ENCODE results near the gene ARHGAP26. TPM values are rescaled to one million over a fixed set of nuclear protein-coding genes. Genes with fewer than 3 reads are reported as not detected.
"Not testable (repeated sequence)": the region's sequence is repeated elsewhere in the genome, so short reads cannot be mapped to it uniquely, and the experiment has no call there.

The ARHGAP26 gene
- total RNA-seq, 5 donors from 2014 or later (not counting 1 experiment from before 2014, with no cell fraction given), result 22.8 to 49.3 (median 28.3) TPM

DNA sequence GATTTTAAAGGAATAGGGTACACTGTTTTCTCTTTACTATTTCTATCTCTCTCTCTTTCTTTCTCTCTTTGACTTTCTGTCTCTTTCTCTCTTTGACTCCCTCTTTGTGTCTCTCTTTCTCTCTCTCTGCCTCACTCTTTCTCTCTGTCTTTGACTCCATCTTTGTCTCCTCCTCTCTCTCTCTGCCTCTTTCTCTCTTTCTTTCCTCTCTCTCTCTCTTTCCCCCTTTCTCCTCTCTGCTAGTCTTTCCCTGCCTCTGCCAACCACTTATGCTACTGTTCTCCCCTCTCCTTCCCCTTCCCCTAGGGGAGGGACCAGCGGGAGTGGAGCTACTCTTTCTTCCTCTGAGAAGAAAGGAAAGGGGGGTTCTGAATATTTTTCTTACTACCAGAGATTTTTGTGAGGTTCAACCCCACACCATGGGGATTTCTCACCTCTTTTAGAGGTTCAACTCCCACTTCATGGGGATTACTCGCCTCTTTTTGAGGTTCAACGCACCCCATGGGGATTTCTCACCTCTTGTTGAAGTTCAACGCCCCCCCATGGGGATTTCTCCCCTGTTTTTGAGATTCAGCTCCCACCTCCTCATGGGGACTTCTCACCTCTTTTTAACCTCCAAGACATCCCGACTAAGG lies 323.4 kb downstream of the ARHGAP26 start:
- no peak overlapping the region for H3K27ac ChIP-seq (ENCODE audit: low read length)

DNA sequence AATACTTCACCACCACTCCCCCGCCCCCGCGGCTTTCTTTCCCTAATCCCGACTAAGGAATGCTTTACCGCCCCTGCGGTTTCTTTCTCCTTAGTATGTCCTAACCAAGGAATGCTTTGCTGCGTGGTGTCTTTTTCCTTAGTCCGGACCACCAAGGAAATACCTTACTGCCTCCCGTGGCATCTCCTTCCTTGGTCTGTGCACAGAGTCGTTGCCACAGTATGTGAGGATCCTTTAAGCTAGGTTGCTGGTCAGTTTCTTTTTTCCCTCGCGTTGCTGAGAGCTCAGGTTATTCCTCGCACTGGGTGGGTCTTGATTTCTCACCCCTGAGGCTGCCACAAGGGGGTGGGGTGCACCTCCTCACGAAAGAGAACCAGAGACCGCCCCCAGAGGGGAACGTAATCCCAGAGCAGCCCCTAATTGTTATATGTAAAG lies 323.9 kb downstream of the ARHGAP26 start:
- ChIA-PET CTCF (no interaction called here), POLR2A (no interaction called here)
- Histone ChIP-seq H3K36me3 (ENCODE audit: control insufficient read depth in 2 of 2, extremely low read depth in 1 of 2, insufficient read depth in 1 of 2, low read length in 1 of 2) (no peaks in the 10 kb centered on the region), H3K9me3 (no peaks in the 10 kb centered on the region), H3K27me3 (replicated peaks in 1 of 2; ENCODE audit: control insufficient read depth in 2 of 2, extremely low read depth in 1 of 2, insufficient read depth in 2 of 2, low read length in 1 of 2) (no peaks in the 10 kb centered on the region), H3K4me1 (ENCODE audit: control insufficient read depth in 1 of 2, extremely low read depth in 1 of 2, insufficient read depth in 2 of 2, low read length in 2 of 2) (peaks cover 0 to 7% of the 10 kb centered on the region in 2 experiments), H3K4me3 (ENCODE audit: control insufficient read depth in 1 of 2, extremely low read depth in 1 of 2, low read length in 1 of 2) (no peak overlapping the region), H3K27ac (ENCODE audit: low read length) (no peak overlapping the region)
- 93% methylated on average over 5 of the region's 16 CpGs for WGBS (ENCODE audit: insufficient coverage)
- ATAC-seq (replicated peaks in 1 of 4) (no peak), DNase-seq (peak in 3 of 35 experiments; percentile 0 to 5 (median 3))
- Mint-ChIP-seq H3K27me3 (no peaks in the 10 kb centered on the region), H3K9me3 (no peaks in the 10 kb centered on the region), H3K4me1 (peaks cover 0 to 13% (median 3%) of the 10 kb centered on the region in 3 donors), H3K27ac (peak overlapping the region in 1 of 2 donors; percentile 50), H3K4me3 (no peak overlapping the region), H3K36me3 (peaks cover 16% of the 10 kb centered on the region)

More for the DNA sequence above, 323.4 kb downstream of the ARHGAP26 start:
- DNase-seq, result peak in 1 of 35 experiments; percentile 11
- Histone ChIP-seq H3K36me3 (ENCODE audit: control insufficient read depth in 2 of 2, extremely low read depth in 1 of 2, insufficient read depth in 1 of 2, low read length in 1 of 2) (no peaks in the 10 kb centered on the region), H3K4me3 (ENCODE audit: control insufficient read depth in 1 of 2, extremely low read depth in 1 of 2, low read length in 1 of 2) (no peak overlapping the region), H3K27me3 (replicated peaks in 1 of 2; ENCODE audit: control insufficient read depth in 2 of 2, extremely low read depth in 1 of 2, insufficient read depth in 2 of 2, low read length in 1 of 2) (no peaks in the 10 kb centered on the region), H3K9me3 (no peaks in the 10 kb centered on the region), H3K4me1 (ENCODE audit: control insufficient read depth in 1 of 2, extremely low read depth in 1 of 2, insufficient read depth in 2 of 2, low read length in 2 of 2) (peaks cover 0 to 7% of the 10 kb centered on the region in 2 experiments)
- no peak overlapping the region for H3K27ac Mint-ChIP-seq
- no peak overlapping the region for H3K4me3 Mint-ChIP-seq
- 61% methylated on average over 4 of the region's 5 CpGs for WGBS (ENCODE audit: insufficient coverage)
- peaks cover 0 to 13% (median 3%) of the 10 kb centered on the region in 3 donors for H3K4me1 Mint-ChIP-seq
- ChIA-PET CTCF (interaction anchor here in 1 of 2 donors (0.6 kb wide), 1 partner anchor 30 kb away, joined by 3 read pairs; no protein-coding TSS in a partner anchor), POLR2A (no interaction called here)
- H3K9me3 Mint-ChIP-seq, result no peaks in the 10 kb centered on the region
- ATAC-seq (replicated peaks in 1 of 4), result no peak
- no peaks in the 10 kb centered on the region for H3K27me3 Mint-ChIP-seq
- H3K36me3 Mint-ChIP-seq, result peaks cover 19% of the 10 kb centered on the region

DNA sequence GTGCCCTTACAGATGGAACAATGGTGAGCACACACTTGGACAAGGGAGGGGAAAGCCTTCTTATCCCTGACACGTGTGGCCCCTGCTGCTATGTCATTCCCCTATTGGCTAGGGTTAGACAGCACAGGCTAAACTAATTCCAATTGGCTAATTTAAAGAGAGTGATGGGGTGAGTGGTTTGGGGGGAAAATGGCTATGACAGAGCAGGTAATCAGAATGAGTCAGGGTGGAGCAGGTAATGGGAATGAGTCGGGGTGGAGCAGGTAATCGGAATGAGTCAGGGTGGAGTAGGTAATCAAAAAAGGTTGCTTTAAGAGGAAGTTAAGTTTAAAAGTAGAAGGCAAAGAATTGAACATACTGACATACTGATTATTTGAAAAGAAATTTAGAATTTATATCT lies 324.4 kb downstream of the ARHGAP26 start:
- POLR2A ChIA-PET; H3K9me3 Mint-ChIP-seq; ATAC-seq (replicated peaks in 1 of 4); H3K36me3 ChIP-seq (ENCODE audit: control insufficient read depth in 2 of 2, extremely low read depth in 1 of 2, insufficient read depth in 1 of 2, low read length in 1 of 2); CTCF ChIA-PET; DNase-seq; H3K27me3 Mint-ChIP-seq; H3K9me3 ChIP-seq; H3K4me1 ChIP-seq (ENCODE audit: control insufficient read depth in 1 of 2, extremely low read depth in 1 of 2, insufficient read depth in 2 of 2, low read length in 2 of 2); H3K4me3 ChIP-seq (ENCODE audit: control insufficient read depth in 1 of 2, extremely low read depth in 1 of 2, low read length in 1 of 2); H3K27me3 ChIP-seq (replicated peaks in 1 of 2; ENCODE audit: control insufficient read depth in 2 of 2, extremely low read depth in 1 of 2, insufficient read depth in 2 of 2, low read length in 1 of 2); H3K27ac Mint-ChIP-seq; H3K27ac ChIP-seq (ENCODE audit: low read length); H3K4me3 Mint-ChIP-seq: not testable (repeated sequence)
- Mint-ChIP-seq H3K36me3 (peaks cover 11% of the 10 kb centered on the region), H3K4me1 (peaks cover 0 to 13% (median 3%) of the 10 kb centered on the region in 3 donors)
- 0% methylated on average over 1 of the region's 3 CpGs for WGBS (ENCODE audit: insufficient coverage)

DNA sequence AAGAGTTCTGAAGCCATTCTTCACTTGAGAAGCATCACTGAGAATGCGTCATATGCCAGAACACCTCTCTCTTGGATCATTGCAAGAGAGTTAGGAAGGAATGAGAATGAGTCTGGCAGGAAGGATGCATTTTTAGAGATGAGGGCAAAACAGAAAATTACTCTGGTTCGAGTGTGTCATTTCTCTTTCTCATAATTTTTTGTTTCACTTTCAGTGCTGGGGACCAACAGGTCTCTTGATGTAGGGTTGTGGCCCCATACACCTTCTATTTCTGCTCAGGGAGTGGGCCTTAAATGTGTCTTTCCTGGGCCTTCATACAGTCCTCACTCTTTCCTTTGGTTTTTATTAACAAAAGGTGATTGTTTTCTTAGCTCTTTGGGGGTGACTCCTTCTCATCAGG lies 330.9 kb downstream of the ARHGAP26 start:
- H3K9me3 ChIP-seq, result no peaks in the 10 kb centered on the region
- ATAC-seq (replicated peaks in 1 of 4), result no peak
- H3K4me3 Mint-ChIP-seq, result no peak overlapping the region
- peak overlapping the region; percentile 7 to 19 for H3K27ac Mint-ChIP-seq
- peaks cover 14 to 19% (median 17%) of the 10 kb centered on the region in 3 donors for H3K4me1 Mint-ChIP-seq
- no peaks in the 10 kb centered on the region for H3K36me3 ChIP-seq (ENCODE audit: control insufficient read depth in 2 of 2, extremely low read depth in 1 of 2, insufficient read depth in 1 of 2, low read length in 1 of 2)
- no CpG with 5 or more reads among the region's 2 CpGs for WGBS (ENCODE audit: insufficient coverage)
- CTCF ChIA-PET, result interaction anchor here in 1 of 2 donors (1.4 kb wide), 1 partner anchor 16 kb away, joined by 3 read pairs; no protein-coding TSS in a partner anchor
- H3K27ac ChIP-seq (ENCODE audit: low read length), result no peak overlapping the region
- peak in 1 of 35 experiments; percentile 12 for DNase-seq
- H3K4me1 ChIP-seq (ENCODE audit: control insufficient read depth in 1 of 2, extremely low read depth in 1 of 2, insufficient read depth in 2 of 2, low read length in 2 of 2), result peaks cover 0 to 6% of the 10 kb centered on the region in 2 experiments
- POLR2A ChIA-PET, result interaction anchor here (0.5 to 0.6 kb wide), 2 partner anchors 22 to 154 kb away, joined by 4 read pairs; no protein-coding TSS in a partner anchor
- no peaks in the 10 kb centered on the region for H3K27me3 ChIP-seq (replicated peaks in 1 of 2; ENCODE audit: control insufficient read depth in 2 of 2, extremely low read depth in 1 of 2, insufficient read depth in 2 of 2, low read length in 1 of 2)
- no peak overlapping the region for H3K4me3 ChIP-seq (ENCODE audit: control insufficient read depth in 1 of 2, extremely low read depth in 1 of 2, low read length in 1 of 2)
- no peaks in the 10 kb centered on the region for H3K9me3 Mint-ChIP-seq
- no peaks in the 10 kb centered on the region for H3K27me3 Mint-ChIP-seq
- peaks cover 25% of the 10 kb centered on the region for H3K36me3 Mint-ChIP-seq

DNA sequence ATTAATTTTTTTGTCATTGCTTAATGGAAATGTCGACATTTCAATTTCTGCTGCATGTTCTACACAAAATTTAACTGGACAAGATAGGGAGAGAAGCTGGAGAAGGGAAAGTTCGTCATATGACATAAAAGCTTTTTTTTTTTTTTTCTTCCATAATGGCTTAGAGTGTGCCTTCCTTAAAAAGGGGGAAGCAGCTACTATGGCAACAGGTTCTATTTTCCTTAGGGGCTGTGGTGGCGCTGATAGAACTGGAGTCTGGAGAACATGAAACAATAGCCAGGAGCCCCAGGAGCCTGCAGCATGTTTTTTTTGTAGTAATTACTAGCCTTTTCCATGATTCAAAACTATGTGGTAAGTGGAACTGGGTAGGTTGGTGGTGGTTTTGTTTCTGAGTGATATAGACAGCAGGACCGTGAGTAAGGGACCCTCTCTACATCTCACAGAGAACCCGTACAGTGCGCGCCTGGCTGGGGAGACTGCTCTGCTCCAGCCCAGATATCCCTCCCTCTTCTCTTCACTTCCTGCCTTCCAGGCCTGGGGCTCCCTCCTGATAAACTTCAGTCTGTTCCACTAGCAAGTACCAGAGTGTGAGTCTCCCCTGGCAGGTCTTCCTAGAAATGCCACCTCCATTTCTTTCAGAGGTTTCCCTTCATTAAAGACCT lies 331.7 kb downstream of the ARHGAP26 start:
- no peaks in the 10 kb centered on the region for H3K27me3 ChIP-seq (replicated peaks in 1 of 2; ENCODE audit: control insufficient read depth in 2 of 2, extremely low read depth in 1 of 2, insufficient read depth in 2 of 2, low read length in 1 of 2)
- H3K27ac ChIP-seq (ENCODE audit: low read length), result no peak overlapping the region
- DNase-seq, result no peak
- no peak for ATAC-seq (replicated peaks in 1 of 4)
- no CpG with 5 or more reads among the region's 7 CpGs for WGBS (ENCODE audit: insufficient coverage)
- Mint-ChIP-seq H3K27me3 (no peaks in the 10 kb centered on the region), H3K4me1 (peaks cover 14 to 19% (median 17%) of the 10 kb centered on the region in 3 donors), H3K36me3 (peaks cover 21% of the 10 kb centered on the region), H3K4me3 (no peak overlapping the region), H3K9me3 (no peaks in the 10 kb centered on the region), H3K27ac (no peak overlapping the region)
- H3K4me1 ChIP-seq (ENCODE audit: control insufficient read depth in 1 of 2, extremely low read depth in 1 of 2, insufficient read depth in 2 of 2, low read length in 2 of 2), result peaks cover 0 to 6% of the 10 kb centered on the region in 2 experiments
- ChIA-PET POLR2A (interaction anchor here (0.5 to 0.7 kb wide), 3 partner anchors 23 to 242 kb away, joined by 3 to 4 read pairs (median 4); no protein-coding TSS in a partner anchor), CTCF (interaction anchor here in 1 of 2 donors (0.6 kb wide), 1 partner anchor 314 kb away, joined by 3 read pairs; no protein-coding TSS in a partner anchor)
- no peak overlapping the region for H3K4me3 ChIP-seq (ENCODE audit: control insufficient read depth in 1 of 2, extremely low read depth in 1 of 2, low read length in 1 of 2)
- H3K36me3 ChIP-seq (ENCODE audit: control insufficient read depth in 2 of 2, extremely low read depth in 1 of 2, insufficient read depth in 1 of 2, low read length in 1 of 2), result no peaks in the 10 kb centered on the region
- no peaks in the 10 kb centered on the region for H3K9me3 ChIP-seq

DNA sequence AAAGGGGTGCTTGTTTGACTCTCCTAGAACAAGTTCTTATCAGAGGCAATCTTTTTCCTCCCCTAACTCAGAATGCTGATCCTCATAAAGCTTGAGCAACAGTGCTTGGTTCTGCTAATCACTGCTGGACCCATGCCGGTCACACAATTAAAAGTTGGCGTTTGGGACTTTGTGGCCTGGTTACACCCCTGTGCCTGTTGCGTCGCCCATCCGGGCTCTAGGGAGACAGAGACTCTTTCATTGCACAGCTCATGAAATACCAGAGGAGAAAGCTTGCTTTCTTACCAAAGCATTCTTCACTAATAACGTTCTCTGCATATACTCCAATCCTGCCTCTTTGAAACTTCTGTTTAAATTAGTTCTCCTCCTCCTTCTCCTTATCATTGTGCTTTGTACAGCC lies 332.2 kb downstream of the ARHGAP26 start:
- Histone ChIP-seq H3K36me3 (ENCODE audit: control insufficient read depth in 2 of 2, extremely low read depth in 1 of 2, insufficient read depth in 1 of 2, low read length in 1 of 2) (no peaks in the 10 kb centered on the region), H3K27me3 (replicated peaks in 1 of 2; ENCODE audit: control insufficient read depth in 2 of 2, extremely low read depth in 1 of 2, insufficient read depth in 2 of 2, low read length in 1 of 2) (no peaks in the 10 kb centered on the region), H3K27ac (ENCODE audit: low read length) (no peak overlapping the region), H3K9me3 (no peaks in the 10 kb centered on the region), H3K4me1 (ENCODE audit: control insufficient read depth in 1 of 2, extremely low read depth in 1 of 2, insufficient read depth in 2 of 2, low read length in 2 of 2) (peaks cover 0 to 6% of the 10 kb centered on the region in 2 experiments), H3K4me3 (ENCODE audit: control insufficient read depth in 1 of 2, extremely low read depth in 1 of 2, low read length in 1 of 2) (no peak overlapping the region)
- no peaks in the 10 kb centered on the region for H3K9me3 Mint-ChIP-seq
- POLR2A ChIA-PET, result no interaction called here
- no peak for ATAC-seq (replicated peaks in 1 of 4)
- H3K4me3 Mint-ChIP-seq, result no peak overlapping the region
- 98% methylated on average over 6 of the region's 6 CpGs for WGBS (ENCODE audit: insufficient coverage)
- peaks cover 14 to 19% (median 17%) of the 10 kb centered on the region in 3 donors for H3K4me1 Mint-ChIP-seq
- CTCF ChIA-PET, result interaction anchor here in 1 of 2 donors (0.6 kb wide), 1 partner anchor 313 kb away, joined by 3 read pairs; no protein-coding TSS in a partner anchor
- H3K36me3 Mint-ChIP-seq, result peaks cover 21% of the 10 kb centered on the region
- H3K27me3 Mint-ChIP-seq, result no peaks in the 10 kb centered on the region
- no peak for DNase-seq
- no peak overlapping the region for H3K27ac Mint-ChIP-seq
